ENCODE measurements around the gene TOR3A. TPM values are rescaled to one million over a fixed set of nuclear protein-coding genes. Genes with fewer than 3 reads are reported as not detected.

Gene TOR3A
- total RNA-seq, 1 experiment from 2014 or later: 27.0 TPM

DNA sequence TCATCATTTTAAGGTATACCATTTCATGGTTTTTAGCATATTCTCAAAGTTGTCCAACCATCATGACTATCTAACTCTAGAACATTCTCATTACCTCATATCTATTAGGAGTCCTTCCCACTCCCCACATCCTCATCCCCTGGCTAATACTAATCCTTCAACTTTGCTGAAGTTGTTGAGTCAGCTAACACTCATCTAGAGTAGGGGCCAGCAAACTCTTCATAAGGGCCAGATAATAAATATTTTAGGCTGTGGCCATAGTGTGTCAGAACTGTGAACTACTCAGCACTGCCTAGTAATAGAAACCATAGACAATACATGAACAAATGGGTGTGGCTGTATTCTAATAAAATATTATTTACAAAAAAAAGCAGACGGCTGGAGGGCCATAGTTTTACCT is 43.0 kb downstream of the TOR3A start:
- intact Hi-C loops (cut with micrococcal nuclease): loop anchor here (5.0 kb wide), 1 partner anchor 107 kb away; no protein-coding TSS in a partner anchor
- no peaks in the 10 kb centered on the region for H3K9me3 ChIP-seq (ENCODE audit: control insufficient read depth in 1 of 2, insufficient read depth in 1 of 2, low read depth in 1 of 2, low read length in 2 of 2)
- peaks cover under 1 to 4% of the 10 kb centered on the region in 2 experiments; a peak in 2 of 4 replicates for H3K36me3 ChIP-seq (ENCODE audit: control insufficient read depth in 1 of 2, insufficient read depth in 2 of 2, low read length in 2 of 2)
- H3K9me2 ChIP-seq (ENCODE audit: insufficient read depth): no peaks in the 10 kb centered on the region
- no peak overlapping the region for H3K4me2 ChIP-seq (ENCODE audit: low read length)
- H3K4me3 ChIP-seq (replicated peaks in 1 of 2; ENCODE audit: low read depth in 1 of 2, low read length in 2 of 2): no peak overlapping the region
- no peaks in the 10 kb centered on the region for H3K27me3 ChIP-seq (ENCODE audit: insufficient read depth, low read length)
- no TSS peak for BruUV-seq (replicated peaks)
- H3K27ac ChIP-seq (ENCODE audit: low read depth, low read length): no peak overlapping the region
- no peak for DNase-seq (ENCODE audit: low read depth, low spot score)
- RAD21 ChIA-PET (ENCODE audit: low non-redundant PET in 1 of 2, low total read pairs in 2 of 2, uncharacterized antibody in 2 of 2, unreplicated experiment in 2 of 2): no interaction called here
- H2AFZ ChIP-seq (ENCODE audit: low read depth, low read length, poor library complexity, severe bottlenecking): no peak overlapping the region
- CTCF ChIA-PET: no interaction called here
- H3K79me2 ChIP-seq (ENCODE audit: insufficient read depth, low read length): peaks cover 5% of the 10 kb centered on the region; the same call in 1 of the 2 replicates
- peaks cover 31 to 45% of the 10 kb centered on the region in 2 experiments for H3K4me1 ChIP-seq (ENCODE audit: control insufficient read depth in 1 of 2, insufficient read depth in 2 of 2, low read length in 2 of 2)
- POLR2A ChIA-PET: no interaction called here
- no peak for TF ChIP-seq EGR1 (IDR thresholded peaks at IDR 0.05; ENCODE audit: low read depth)
- TF ChIP-seq FOSL1 (IDR thresholded peaks at IDR 0.05; ENCODE audit: low read depth): no peak
- TF ChIP-seq, protein P1, sequence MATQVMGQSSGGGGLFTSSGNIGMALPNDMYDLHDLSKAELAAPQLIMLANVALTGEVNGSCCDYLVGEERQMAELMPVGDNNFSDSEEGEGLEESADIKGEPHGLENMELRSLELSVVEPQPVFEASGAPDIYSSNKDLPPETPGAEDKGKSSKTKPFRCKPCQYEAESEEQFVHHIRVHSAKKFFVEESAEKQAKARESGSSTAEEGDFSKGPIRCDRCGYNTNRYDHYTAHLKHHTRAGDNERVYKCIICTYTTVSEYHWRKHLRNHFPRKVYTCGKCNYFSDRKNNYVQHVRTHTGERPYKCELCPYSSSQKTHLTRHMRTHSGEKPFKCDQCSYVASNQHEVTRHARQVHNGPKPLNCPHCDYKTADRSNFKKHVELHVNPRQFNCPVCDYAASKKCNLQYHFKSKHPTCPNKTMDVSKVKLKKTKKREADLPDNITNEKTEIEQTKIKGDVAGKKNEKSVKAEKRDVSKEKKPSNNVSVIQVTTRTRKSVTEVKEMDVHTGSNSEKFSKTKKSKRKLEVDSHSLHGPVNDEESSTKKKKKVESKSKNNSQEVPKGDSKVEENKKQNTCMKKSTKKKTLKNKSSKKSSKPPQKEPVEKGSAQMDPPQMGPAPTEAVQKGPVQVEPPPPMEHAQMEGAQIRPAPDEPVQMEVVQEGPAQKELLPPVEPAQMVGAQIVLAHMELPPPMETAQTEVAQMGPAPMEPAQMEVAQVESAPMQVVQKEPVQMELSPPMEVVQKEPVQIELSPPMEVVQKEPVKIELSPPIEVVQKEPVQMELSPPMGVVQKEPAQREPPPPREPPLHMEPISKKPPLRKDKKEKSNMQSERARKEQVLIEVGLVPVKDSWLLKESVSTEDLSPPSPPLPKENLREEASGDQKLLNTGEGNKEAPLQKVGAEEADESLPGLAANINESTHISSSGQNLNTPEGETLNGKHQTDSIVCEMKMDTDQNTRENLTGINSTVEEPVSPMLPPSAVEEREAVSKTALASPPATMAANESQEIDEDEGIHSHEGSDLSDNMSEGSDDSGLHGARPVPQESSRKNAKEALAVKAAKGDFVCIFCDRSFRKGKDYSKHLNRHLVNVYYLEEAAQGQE (IDR thresholded peaks at IDR 0.05; ENCODE audit: low read depth): no peak
- TF ChIP-seq RAD21 (IDR thresholded peaks at IDR 0.05; ENCODE audit: low read depth): no peak
- no peak for TF ChIP-seq ZFX (IDR thresholded peaks at IDR 0.05)
- no peak for TF ChIP-seq YY1 (IDR thresholded peaks at IDR 0.05; ENCODE audit: extremely low read depth, insufficient replicate concordance, low read depth, low read length)
- no peak for TF ChIP-seq CBX3 (IDR thresholded peaks at IDR 0.05; ENCODE audit: low read depth)
- TF ChIP-seq TCF7L2 (IDR thresholded peaks at IDR 0.05; ENCODE audit: borderline replicate concordance, extremely low read depth, insufficient read depth, insufficient read length): no peak
- no peak for TF ChIP-seq EZH2phosphoT487 (IDR thresholded peaks at IDR 0.05; ENCODE audit: borderline replicate concordance)
- TF ChIP-seq POLR2A (IDR thresholded peaks at IDR 0.05; ENCODE audit: borderline replicate concordance, extremely low read depth, insufficient read depth, insufficient read length): no peak
- no peak for TF ChIP-seq JUND (IDR thresholded peaks at IDR 0.05)
- TF ChIP-seq ZBTB33 (IDR thresholded peaks at IDR 0.05; ENCODE audit: extremely low read depth, insufficient replicate concordance, low read length): no peak
- TF ChIP-seq SRF (IDR thresholded peaks at IDR 0.05; ENCODE audit: low read depth): no peak
- TF ChIP-seq ZNF274 (IDR thresholded peaks at IDR 0.05; ENCODE audit: low read depth, low read length): no peak
- no peak for TF ChIP-seq SP1 (IDR thresholded peaks at IDR 0.05; ENCODE audit: low read depth)
- TF ChIP-seq EZH2 (IDR thresholded peaks at IDR 0.05): no peak
- no peak for ATAC-seq
- no peak overlapping the region for H3K9ac ChIP-seq (ENCODE audit: low read length)
- no peaks in the 10 kb centered on the region for H4K20me1 ChIP-seq (ENCODE audit: insufficient read depth)

Data from HCT116 (cell line).